GM18517 (cell line): ENCODE data around the gene LRRFIP1.
"Not testable (repeated sequence)": the region's sequence is repeated elsewhere in the genome, so short reads cannot be mapped to it uniquely, and the experiment has no call there.

Experiments
- ATAC-seq: cut with Tn5 transposase; IDR thresholded peaks from one replicate; pipeline ENCODE4 v1.9.1; 2021; ENCODE audit warnings: mild to moderate bottlenecking, moderate library complexity; ENCODE audit not compliant: unreplicated experiment

Gene LRRFIP1

GRCh38 chr2:237682856-237683670, 55.7 kb downstream of the LRRFIP1 start:
- no peak for ATAC-seq

- no peak for ATAC-seq
Observed at GRCh38 chr2:237685408-237685807, 58.0 kb downstream of the LRRFIP1 start.

GRCh38 chr2:237686659-237687136, 59.3 kb downstream of the LRRFIP1 start:
- no peak for ATAC-seq

GRCh38 chr2:237688081-237688480, 60.7 kb downstream of the LRRFIP1 start:
- ATAC-seq = no peak

- not testable (repeated sequence) for ATAC-seq
Observed at GRCh38 chr2:237688541-237688940, 61.2 kb downstream of the LRRFIP1 start.

GRCh38 chr2:237689336-237690131, 62.1 kb downstream of the LRRFIP1 start:
- ATAC-seq = no peak

GRCh38 chr2:237691029-237691907, 63.9 kb downstream of the LRRFIP1 start:
- no peak for ATAC-seq

GRCh38 chr2:237691908-237692600, 64.7 kb downstream of the LRRFIP1 start:
- peak; percentile 28 for ATAC-seq

GRCh38 chr2:237692601-237693290, 65.4 kb downstream of the LRRFIP1 start:
- peak; percentile 0 for ATAC-seq

- ATAC-seq = no peak
Observed at GRCh38 chr2:237693291-237693994, 66.1 kb downstream of the LRRFIP1 start.

GRCh38 chr2:237694415-237695194, 67.2 kb downstream of the LRRFIP1 start:
- ATAC-seq = peak; percentile 1

GRCh38 chr2:237695201-237695780, 67.9 kb downstream of the LRRFIP1 start:
- peak; percentile 18 for ATAC-seq

- peak; percentile 23 for ATAC-seq
Observed at GRCh38 chr2:237696461-237696860, 69.1 kb downstream of the LRRFIP1 start.

GRCh38 chr2:237697586-237698357, 70.4 kb downstream of the LRRFIP1 start:
- no peak for ATAC-seq

- ATAC-seq = no peak
Observed at GRCh38 chr2:237698358-237698694, 70.9 kb downstream of the LRRFIP1 start.

- ATAC-seq = no peak
Observed at GRCh38 chr2:237699870-237700511, 72.6 kb downstream of the LRRFIP1 start.

GRCh38 chr2:237700512-237701032, 73.2 kb downstream of the LRRFIP1 start:
- no peak for ATAC-seq
